HL-60/S4 (cell line): Measurements from ENCODE around the gene ASXL1.
"Not testable (repeated sequence)": the region's sequence is repeated elsewhere in the genome, so short reads cannot be mapped to it uniquely, and the experiment has no call there.

Experiments used
- in situ Hi-C: fragments of 300-500 bp; cut with MboI; formaldehyde crosslinking; loops from 2 replicates; pipeline ENCODE4 v1.14.3; 2022; ENCODE audit warnings: low sequenced_read_pairs

Gene ASXL1

GRCh38 chr20:32400476-32400875 lies 42.3 kb downstream of the ASXL1 start:
- in situ Hi-C loops, result no loop called here

GRCh38 chr20:32404017-32404416 lies 45.9 kb downstream of the ASXL1 start:
- in situ Hi-C loops, result no loop called here

GRCh38 chr20:32406701-32407100 lies 48.6 kb downstream of the ASXL1 start:
- in situ Hi-C loops, result no loop called here

DNA sequence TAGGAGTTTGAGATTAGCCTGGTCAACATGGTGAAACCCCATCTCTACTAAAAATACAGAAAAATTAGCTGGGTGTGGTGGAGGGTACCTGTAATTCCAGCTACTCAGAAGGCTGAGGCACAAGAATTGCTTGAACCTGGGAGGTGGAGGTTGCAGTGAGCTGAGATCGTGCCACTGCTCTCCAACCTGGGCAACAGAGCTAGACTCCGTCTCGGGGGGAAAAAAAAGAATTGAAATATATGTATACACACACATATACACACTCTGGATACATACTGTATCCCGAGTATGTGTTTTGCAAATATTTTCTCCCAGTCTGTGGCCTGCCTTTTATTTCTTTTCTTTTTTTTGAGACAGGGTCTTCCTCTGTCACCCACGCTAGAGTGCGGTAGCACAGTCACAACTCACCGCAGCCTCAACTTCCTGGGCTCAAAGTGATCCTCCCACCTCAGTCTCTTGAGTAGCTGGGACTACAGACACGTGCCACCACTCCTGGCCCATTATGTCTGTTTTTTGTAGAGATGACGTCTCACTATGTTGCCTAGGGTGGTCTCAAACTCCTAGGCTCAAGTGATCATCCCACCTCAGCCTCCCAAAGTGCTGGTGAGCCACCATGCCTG lies 49.1 kb downstream of the ASXL1 start:
- in situ Hi-C loops, result not testable (repeated sequence)

- in situ Hi-C loops, result no loop called here
These were observed 54.0 kb downstream of the ASXL1 start for GRCh38 chr20:32411955-32412706.

- in situ Hi-C loops, result no loop called here
These were observed 57.4 kb downstream of the ASXL1 start for GRCh38 chr20:32415494-32415893.

DNA sequence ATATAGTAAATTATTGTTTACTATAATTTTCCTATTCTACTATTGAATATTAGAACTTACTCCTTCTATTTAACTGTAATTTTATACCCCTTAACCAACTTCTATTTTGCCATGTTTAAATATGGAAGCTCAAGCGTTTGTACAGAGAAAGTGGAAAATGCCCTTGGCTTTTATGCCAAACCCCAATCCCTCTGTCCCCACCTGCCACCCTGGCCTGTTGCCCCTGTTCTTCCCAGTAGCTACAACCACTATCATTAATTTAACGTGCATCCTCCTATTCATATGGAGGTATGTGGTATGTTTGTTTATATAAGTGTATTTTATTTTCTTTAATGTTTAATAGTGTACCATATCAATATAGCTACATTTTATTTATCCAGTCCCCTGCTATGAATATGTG lies 58.1 kb downstream of the ASXL1 start:
- in situ Hi-C loops, result no loop called here

DNA sequence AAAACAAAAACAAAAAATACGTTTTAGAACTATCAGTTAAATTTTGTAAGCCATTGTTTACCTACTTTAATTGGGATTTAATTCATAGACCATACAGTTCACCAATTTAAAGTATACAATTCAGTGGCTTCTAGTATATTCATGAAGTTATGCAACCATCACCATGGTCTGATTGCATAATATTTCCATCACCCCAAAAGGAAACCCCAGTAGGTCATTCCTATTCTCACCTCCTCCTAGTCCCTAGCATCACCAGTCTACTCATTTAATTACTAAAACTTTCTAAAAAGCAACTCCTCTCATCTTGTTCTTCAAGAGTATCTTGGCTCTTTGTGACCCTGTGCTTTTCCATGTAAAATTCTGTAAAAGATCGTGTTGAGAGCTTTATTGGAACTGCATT lies 60.2 kb downstream of the ASXL1 start:
- in situ Hi-C loops, result no loop called here

DNA sequence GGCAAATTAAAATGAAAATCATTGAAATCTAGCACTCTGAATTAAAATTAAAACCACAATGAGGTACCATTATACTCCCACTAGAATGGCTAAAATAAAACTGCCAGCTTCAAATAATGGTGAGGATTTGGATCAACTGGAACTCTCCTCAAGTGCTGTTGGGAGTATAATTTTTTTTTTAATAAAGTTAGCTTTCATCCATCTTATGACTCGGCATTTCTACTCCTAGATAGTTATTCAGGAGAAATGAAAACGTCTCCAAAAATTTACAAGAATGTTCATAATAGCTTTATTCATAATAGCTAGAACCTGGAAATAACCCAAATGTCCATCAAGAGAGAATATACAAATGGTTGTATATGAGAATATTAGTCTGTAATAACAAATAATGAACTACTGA lies 63.2 kb downstream of the ASXL1 start:
- in situ Hi-C loops, result no loop called here

DNA sequence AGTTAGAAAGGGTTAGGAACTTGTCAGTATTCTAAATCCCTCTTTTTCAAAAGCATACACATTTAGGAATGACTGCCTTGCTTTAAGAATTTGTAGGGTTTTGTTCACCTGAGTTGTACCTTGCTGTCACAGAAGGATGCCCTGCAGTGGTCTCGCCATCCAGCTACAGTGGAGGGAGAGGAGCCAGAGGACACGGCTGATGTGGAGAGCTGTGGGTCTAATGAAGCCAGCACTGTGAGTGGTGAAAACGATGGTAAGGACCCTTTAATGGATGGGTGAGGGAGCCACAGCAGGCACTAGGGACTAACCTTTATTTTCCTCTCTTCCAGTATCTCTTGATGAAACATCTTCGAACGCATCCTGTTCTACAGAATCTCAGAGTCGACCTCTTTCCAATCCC lies 69.9 kb downstream of the ASXL1 start:
- in situ Hi-C loops, result no loop called here

GRCh38 chr20:32429343-32429742 lies 71.2 kb downstream of the ASXL1 start:
- in situ Hi-C loops, result no loop called here

GRCh38 chr20:32429745-32430360 lies 71.7 kb downstream of the ASXL1 start:
- in situ Hi-C loops, result no loop called here

DNA sequence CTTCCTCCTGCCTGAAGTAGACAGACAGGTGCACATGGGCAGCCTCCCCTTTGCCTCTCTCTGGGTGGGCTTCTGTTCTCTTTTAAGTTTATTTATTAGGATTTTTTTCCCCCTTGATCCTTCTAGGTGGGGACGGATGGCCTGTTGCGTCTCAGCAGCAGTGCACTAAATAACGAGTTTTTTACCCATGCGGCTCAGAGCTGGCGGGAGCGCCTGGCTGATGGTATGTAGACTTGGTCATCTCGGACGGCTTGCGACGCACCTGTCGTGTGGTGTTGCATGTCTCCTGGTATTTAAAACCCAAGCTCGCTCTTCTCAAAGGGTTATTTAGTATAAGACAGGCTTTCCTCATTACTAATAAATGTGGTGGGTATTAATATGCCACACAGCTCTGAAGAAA lies 73.3 kb downstream of the ASXL1 start:
- in situ Hi-C loops, result no loop called here

- in situ Hi-C loops, result no loop called here
These were observed 74.1 kb downstream of the ASXL1 start for GRCh38 chr20:32432277-32432676.

DNA sequence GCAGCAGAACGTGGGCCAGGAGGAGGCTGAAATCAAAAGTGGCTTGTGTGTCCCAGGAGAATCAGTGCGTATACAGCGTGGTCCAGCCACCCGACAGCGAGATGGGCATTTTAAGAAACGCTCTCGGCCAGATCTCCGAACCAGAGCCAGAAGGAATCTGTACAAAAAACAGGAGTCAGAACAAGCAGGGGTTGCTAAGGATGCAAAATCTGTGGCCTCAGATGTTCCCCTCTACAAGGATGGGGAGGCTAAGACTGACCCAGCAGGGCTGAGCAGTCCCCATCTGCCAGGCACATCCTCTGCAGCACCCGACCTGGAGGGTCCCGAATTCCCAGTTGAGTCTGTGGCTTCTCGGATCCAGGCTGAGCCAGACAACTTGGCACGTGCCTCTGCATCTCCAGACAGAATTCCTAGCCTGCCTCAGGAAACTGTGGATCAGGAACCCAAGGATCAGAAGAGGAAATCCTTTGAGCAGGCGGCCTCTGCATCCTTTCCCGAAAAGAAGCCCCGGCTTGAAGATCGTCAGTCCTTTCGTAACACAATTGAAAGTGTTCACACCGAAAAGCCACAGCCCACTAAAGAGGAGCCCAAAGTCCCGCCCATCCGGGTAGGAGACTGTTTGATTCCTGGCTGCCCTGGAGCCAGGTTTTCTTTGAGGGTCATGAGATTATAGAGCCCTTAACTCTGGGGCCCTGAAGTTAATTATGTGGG lies 75.3 kb downstream of the ASXL1 start:
- in situ Hi-C loops, result no loop called here

- in situ Hi-C loops, result no loop called here
These were observed 76.3 kb downstream of the ASXL1 start for GRCh38 chr20:32434434-32434833.

DNA sequence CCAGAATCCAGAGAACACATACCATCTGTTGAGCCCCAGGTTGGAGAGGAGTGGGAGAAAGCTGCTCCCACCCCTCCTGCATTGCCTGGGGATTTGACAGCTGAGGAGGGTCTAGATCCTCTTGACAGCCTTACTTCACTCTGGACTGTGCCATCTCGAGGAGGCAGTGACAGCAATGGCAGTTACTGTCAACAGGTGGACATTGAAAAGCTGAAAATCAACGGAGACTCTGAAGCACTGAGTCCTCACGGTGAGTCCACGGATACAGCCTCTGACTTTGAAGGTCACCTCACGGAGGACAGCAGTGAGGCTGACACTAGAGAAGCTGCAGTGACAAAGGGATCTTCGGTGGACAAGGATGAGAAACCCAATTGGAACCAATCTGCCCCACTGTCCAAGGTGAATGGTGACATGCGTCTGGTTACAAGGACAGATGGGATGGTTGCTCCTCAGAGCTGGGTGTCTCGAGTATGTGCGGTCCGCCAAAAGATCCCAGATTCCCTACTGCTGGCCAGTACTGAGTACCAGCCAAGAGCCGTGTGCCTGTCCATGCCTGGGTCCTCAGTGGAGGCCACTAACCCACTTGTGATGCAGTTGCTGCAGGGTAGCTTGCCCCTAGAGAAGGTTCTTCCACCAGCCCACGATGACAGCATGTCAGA lies 77.4 kb downstream of the ASXL1 start:
- in situ Hi-C loops, result no loop called here

GRCh38 chr20:32436142-32436861 lies 78.2 kb downstream of the ASXL1 start:
- in situ Hi-C loops, result no loop called here

- in situ Hi-C loops, result no loop called here
These were observed 78.8 kb downstream of the ASXL1 start for GRCh38 chr20:32436968-32437367.

- in situ Hi-C loops, result no loop called here
These were observed 79.4 kb downstream of the ASXL1 start for GRCh38 chr20:32437391-32438074.
